ENCODE results near the gene TXNDC17. TPM values are rescaled to one million over a fixed set of nuclear protein-coding genes. Genes with fewer than 3 reads are reported as not detected.
A peak's percentile ranks its signal among the peaks of the same experiment; 100 is the strongest.

TXNDC17 gene
- total and polyA plus RNA-seq, 2 of the 13 experiments (the other 11 are each of a cell fraction or from before 2014, with no cell fraction given), result 188 to 266 TPM

DNA sequence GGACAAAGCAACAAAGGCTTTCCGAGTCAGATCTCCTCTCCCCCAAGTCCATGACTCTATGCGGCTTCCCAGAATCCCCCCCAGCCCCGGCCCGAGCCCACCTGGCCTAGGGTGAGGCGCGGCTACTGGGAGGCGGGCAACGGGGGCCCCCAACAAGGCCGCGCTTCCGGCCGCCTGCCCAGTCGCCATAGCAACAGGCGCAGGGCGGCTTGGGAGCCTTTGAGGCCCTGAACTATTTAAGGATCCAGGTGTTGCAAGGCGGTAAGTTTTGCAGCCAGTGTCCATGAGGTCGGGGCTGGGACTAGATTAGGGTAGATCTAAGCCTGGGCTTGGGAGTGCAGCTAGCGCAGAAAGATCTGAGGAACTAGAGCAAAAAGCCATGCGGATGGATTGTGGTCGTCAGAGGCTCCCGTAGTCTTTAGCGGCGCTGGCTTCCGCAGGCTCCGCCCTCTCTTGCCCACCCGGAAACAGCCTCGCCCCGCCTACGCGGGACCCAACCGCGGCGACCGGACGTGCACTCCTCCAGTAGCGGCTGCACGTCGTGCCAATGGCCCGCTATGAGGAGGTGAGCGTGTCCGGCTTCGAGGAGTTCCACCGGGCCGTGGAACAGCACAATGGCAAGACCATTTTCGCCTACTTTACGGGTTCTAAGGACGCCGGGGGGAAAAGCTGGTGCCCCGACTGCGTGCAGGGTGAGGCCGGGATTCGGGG, at the start of gene TXNDC17, which contains the start of gene KIAA0753 (continued):
- TF ChIP-seq ZFP90 (CRISPR knock-in tag; IDR thresholded peaks at IDR 0.05; ENCODE audit: borderline replicate concordance), result peak; percentile 72
- TF ChIP-seq GATAD1 (CRISPR knock-in tag; IDR thresholded peaks at IDR 0.05), result peak; percentile 89
- TF ChIP-seq, protein P1, sequence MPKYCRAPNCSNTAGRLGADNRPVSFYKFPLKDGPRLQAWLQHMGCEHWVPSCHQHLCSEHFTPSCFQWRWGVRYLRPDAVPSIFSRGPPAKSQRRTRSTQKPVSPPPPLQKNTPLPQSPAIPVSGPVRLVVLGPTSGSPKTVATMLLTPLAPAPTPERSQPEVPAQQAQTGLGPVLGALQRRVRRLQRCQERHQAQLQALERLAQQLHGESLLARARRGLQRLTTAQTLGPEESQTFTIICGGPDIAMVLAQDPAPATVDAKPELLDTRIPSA (CRISPR knock-in tag; IDR thresholded peaks at IDR 0.05; ENCODE audit: borderline replicate concordance), result no peak
- TF ChIP-seq, protein P2, sequence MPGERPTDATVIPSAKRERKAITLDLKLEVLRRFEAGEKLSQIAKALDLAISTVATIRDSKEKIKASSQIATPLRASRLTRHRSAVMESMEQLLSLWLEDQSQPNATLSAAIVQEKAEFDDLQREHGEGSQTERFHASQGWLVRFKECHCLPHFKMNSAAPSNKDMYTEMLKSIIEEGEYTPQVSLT (CRISPR knock-in tag; IDR thresholded peaks at IDR 0.05; ENCODE audit: borderline replicate concordance, low read depth), result no peak
- TF ChIP-seq BCL6 (CRISPR knock-in tag; IDR thresholded peaks at IDR 0.05), result peak; percentile 21; the same call in 1 of the 2 replicates
- TF ChIP-seq, protein P3, sequence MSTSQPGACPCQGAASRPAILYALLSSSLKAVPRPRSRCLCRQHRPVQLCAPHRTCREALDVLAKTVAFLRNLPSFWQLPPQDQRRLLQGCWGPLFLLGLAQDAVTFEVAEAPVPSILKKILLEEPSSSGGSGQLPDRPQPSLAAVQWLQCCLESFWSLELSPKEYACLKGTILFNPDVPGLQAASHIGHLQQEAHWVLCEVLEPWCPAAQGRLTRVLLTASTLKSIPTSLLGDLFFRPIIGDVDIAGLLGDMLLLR (CRISPR knock-in tag; IDR thresholded peaks at IDR 0.05), result no peak
- TF ChIP-seq, protein P4, sequence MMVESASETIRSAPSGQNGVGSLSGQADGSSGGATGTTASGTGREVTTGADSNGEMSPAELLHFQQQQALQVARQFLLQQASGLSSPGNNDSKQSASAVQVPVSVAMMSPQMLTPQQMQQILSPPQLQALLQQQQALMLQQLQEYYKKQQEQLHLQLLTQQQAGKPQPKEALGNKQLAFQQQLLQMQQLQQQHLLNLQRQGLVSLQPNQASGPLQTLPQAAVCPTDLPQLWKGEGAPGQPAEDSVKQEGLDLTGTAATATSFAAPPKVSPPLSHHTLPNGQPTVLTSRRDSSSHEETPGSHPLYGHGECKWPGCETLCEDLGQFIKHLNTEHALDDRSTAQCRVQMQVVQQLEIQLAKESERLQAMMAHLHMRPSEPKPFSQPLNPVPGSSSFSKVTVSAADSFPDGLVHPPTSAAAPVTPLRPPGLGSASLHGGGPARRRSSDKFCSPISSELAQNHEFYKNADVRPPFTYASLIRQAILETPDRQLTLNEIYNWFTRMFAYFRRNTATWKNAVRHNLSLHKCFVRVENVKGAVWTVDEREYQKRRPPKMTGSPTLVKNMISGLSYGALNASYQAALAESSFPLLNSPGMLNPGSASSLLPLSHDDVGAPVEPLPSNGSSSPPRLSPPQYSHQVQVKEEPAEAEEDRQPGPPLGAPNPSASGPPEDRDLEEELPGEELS (CRISPR knock-in tag; IDR thresholded peaks at IDR 0.05), result peak; percentile 25; the same call in 1 of the 2 replicates
- 0 out of 2 replicates have a peak, but pooled peaks have one; percentile 28 for TF ChIP-seq ZNF205 (CRISPR knock-in tag; IDR thresholded peaks at IDR 0.05)
- TF ChIP-seq BORCS8-MEF2B (CRISPR knock-in tag; IDR thresholded peaks at IDR 0.05), result peak; percentile 64; the same call in 1 of the 2 replicates
- no peak for TF ChIP-seq ZNF484 (CRISPR knock-in tag; IDR thresholded peaks at IDR 0.05; ENCODE audit: borderline replicate concordance, low read depth)
- TF ChIP-seq ZNF263 (CRISPR knock-in tag; IDR thresholded peaks at IDR 0.05), result no peak
- peak; percentile 56; the same call in 1 of the 2 replicates for TF ChIP-seq ZNF501 (CRISPR knock-in tag; IDR thresholded peaks at IDR 0.05)
- TF ChIP-seq ZNF367 (CRISPR knock-in tag; IDR thresholded peaks at IDR 0.05; ENCODE audit: borderline replicate concordance), result no peak
- TF ChIP-seq MXI1 (IDR thresholded peaks at IDR 0.05; ENCODE audit: borderline replicate concordance, low read depth, low read length), result peak; percentile 86; the same call in 1 of the 3 replicates
- TF ChIP-seq AKAP8 (CRISPR knock-in tag; IDR thresholded peaks at IDR 0.05), result peak; percentile 83; the same call in 1 of the 2 replicates
- TF ChIP-seq, protein P5, sequence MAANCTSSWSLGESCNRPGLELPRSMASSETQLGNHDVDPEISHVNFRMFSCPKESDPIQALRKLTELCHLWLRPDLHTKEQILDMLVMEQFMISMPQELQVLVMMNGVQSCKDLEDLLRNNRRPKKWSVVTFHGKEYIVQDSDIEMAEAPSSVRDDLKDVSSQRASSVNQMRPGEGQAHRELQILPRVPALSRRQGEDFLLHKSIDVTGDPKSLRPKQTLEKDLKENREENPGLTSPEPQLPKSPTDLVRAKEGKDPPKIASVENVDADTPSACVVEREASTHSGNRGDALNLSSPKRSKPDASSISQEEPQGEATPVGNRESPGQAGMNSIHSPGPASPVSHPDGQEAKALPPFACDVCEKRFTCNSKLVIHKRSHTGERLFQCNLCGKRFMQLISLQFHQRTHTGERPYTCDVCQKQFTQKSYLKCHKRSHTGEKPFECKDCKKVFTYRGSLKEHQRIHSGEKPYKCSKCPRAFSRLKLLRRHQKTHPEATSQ (CRISPR knock-in tag; IDR thresholded peaks at IDR 0.05; ENCODE audit: borderline replicate concordance), result 0 out of 2 replicates have a peak, but pooled peaks have one; percentile 59
- no peak for TF ChIP-seq NFRKB (IDR thresholded peaks at IDR 0.05)
- TF ChIP-seq, protein P6, sequence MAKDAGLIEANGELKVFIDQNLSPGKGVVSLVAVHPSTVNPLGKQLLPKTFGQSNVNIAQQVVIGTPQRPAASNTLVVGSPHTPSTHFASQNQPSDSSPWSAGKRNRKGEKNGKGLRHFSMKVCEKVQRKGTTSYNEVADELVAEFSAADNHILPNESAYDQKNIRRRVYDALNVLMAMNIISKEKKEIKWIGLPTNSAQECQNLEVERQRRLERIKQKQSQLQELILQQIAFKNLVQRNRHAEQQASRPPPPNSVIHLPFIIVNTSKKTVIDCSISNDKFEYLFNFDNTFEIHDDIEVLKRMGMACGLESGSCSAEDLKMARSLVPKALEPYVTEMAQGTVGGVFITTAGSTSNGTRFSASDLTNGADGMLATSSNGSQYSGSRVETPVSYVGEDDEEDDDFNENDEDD (CRISPR knock-in tag; IDR thresholded peaks at IDR 0.05; ENCODE audit: borderline replicate concordance), result peak; percentile 63; the same call in 1 of the 2 replicates
- peak; percentile 17 for TF ChIP-seq YY1 (IDR thresholded peaks at IDR 0.05; ENCODE audit: insufficient read depth, insufficient replicate concordance, low read depth, low read length)
- no peak for TF ChIP-seq ZNF816 (CRISPR knock-in tag; IDR thresholded peaks at IDR 0.05; ENCODE audit: borderline replicate concordance)
- TF ChIP-seq ZNF772 (CRISPR knock-in tag; IDR thresholded peaks at IDR 0.05), result 0 out of 2 replicates have a peak, but pooled peaks have one; percentile 38
- TF ChIP-seq RXRB (CRISPR knock-in tag; IDR thresholded peaks at IDR 0.05; ENCODE audit: borderline replicate concordance), result peak; percentile 62; the same call in 1 of the 2 replicates

Measured in HepG2 (cell line).